Dendritic cell treated with granulocyte-macrophage colony-stimulating factor and Interleukin-4, amounts not matched to agents 40 ng/mL and 50 ng/mL, for 4 days (primary cell): ENCODE results near the gene CD99L2.
A peak's percentile ranks its signal among the peaks of the same experiment; 100 is the strongest.
"Not testable (repeated sequence)": the region's sequence is repeated elsewhere in the genome, so short reads cannot be mapped to it uniquely, and the experiment has no call there.

ENCODE experiments used
- H3K27ac Mint-ChIP-seq: one replicate; pipeline ENCODE4 v1.8.0; 2022; ENCODE audit warnings: mild to moderate bottlenecking, mixed read lengths
- H3K27me3 Mint-ChIP-seq: one replicate; pipeline ENCODE4 v1.8.0; 2022; ENCODE audit warnings: mild to moderate bottlenecking, mixed read lengths
- H3K36me3 Mint-ChIP-seq: one replicate; pipeline ENCODE4 v1.8.0; 2022; ENCODE audit warnings: low read depth, mixed read lengths
- H3K4me1 Mint-ChIP-seq: one replicate; pipeline ENCODE4 v1.8.0; 2022; ENCODE audit warnings: low read depth, mixed read lengths
- H3K4me3 Mint-ChIP-seq: one replicate; pipeline ENCODE4 v1.8.0; 2022; ENCODE audit warnings: mild to moderate bottlenecking, moderate library complexity, mixed read lengths
- H3K9me3 Mint-ChIP-seq: one replicate; pipeline ENCODE4 v1.8.0; 2022; ENCODE audit warnings: mixed read lengths
- intact Hi-C: fragments of 100-400 bp; cut with micrococcal nuclease; formaldehyde crosslinking; loops from one replicate; pipeline ENCODE4 v1.15.0; 2022

Gene CD99L2

GRCh38 chrX:150907474-150907873 lies 9.0 kb upstream of the CD99L2 start:
- no peak overlapping the region for H3K27ac Mint-ChIP-seq
- intact Hi-C loops, result no loop called here
- H3K27me3 Mint-ChIP-seq, result peaks cover 3% of the 10 kb centered on the region

GRCh38 chrX:150906694-150907093 lies 8.2 kb upstream of the CD99L2 start:
- Mint-ChIP-seq H3K27ac (no peak overlapping the region), H3K36me3 (no peaks in the 10 kb centered on the region), H3K27me3 (peaks cover 3% of the 10 kb centered on the region), H3K4me3 (no peak overlapping the region), H3K9me3 (no peaks in the 10 kb centered on the region), H3K4me1 (no peaks in the 10 kb centered on the region)
- intact Hi-C loops, result no loop called here

More at GRCh38 chrX:150907474-150907873, 9.0 kb upstream of the CD99L2 start:
- no peaks in the 10 kb centered on the region for H3K36me3 Mint-ChIP-seq
- H3K4me1 Mint-ChIP-seq, result no peaks in the 10 kb centered on the region
- no peak overlapping the region for H3K4me3 Mint-ChIP-seq
- no peaks in the 10 kb centered on the region for H3K9me3 Mint-ChIP-seq

GRCh38 chrX:150905293-150905692 lies 6.8 kb upstream of the CD99L2 start:
- Mint-ChIP-seq H3K4me1 (peaks cover under 1% of the 10 kb centered on the region), H3K36me3 (no peaks in the 10 kb centered on the region), H3K9me3 (no peaks in the 10 kb centered on the region), H3K27ac (no peak overlapping the region), H3K27me3 (peaks cover 3% of the 10 kb centered on the region), H3K4me3 (no peak overlapping the region)
- intact Hi-C loops, result no loop called here

GRCh38 chrX:150903110-150903508 lies 4.6 kb upstream of the CD99L2 start:
- peaks cover 3% of the 10 kb centered on the region for H3K27me3 Mint-ChIP-seq

GRCh38 chrX:150902434-150903109 lies 4.1 kb upstream of the CD99L2 start:
- intact Hi-C loops, result no loop called here
- peaks cover 3% of the 10 kb centered on the region for H3K27me3 Mint-ChIP-seq
- H3K4me3 Mint-ChIP-seq, result no peak overlapping the region
- no peaks in the 10 kb centered on the region for H3K9me3 Mint-ChIP-seq
- H3K36me3 Mint-ChIP-seq, result no peaks in the 10 kb centered on the region
- H3K4me1 Mint-ChIP-seq, result peaks cover 10% of the 10 kb centered on the region
- H3K27ac Mint-ChIP-seq, result no peak overlapping the region

More at GRCh38 chrX:150903110-150903508, 4.6 kb upstream of the CD99L2 start:
- Mint-ChIP-seq H3K36me3 (no peaks in the 10 kb centered on the region), H3K4me1 (peaks cover 9% of the 10 kb centered on the region), H3K4me3 (no peak overlapping the region), H3K27ac (no peak overlapping the region), H3K9me3 (no peaks in the 10 kb centered on the region)
- intact Hi-C loops, result no loop called here

GRCh38 chrX:150899191-150899757 lies 806 bp upstream of the CD99L2 start:
- intact Hi-C loops, result loop anchor here (2.0 to 10.0 kb wide), 3 partner anchors 84 to 498 kb away; partner anchors contain the start of genes HMGB3 and VMA21
- H3K9me3 Mint-ChIP-seq, result no peaks in the 10 kb centered on the region
- H3K27me3 Mint-ChIP-seq, result peaks cover 3% of the 10 kb centered on the region
- peaks cover 20% of the 10 kb centered on the region for H3K4me1 Mint-ChIP-seq
- peak overlapping the region; percentile 83 for H3K4me3 Mint-ChIP-seq
- H3K36me3 Mint-ChIP-seq, result peaks cover 6% of the 10 kb centered on the region
- H3K27ac Mint-ChIP-seq, result peak overlapping the region; percentile 92

- Mint-ChIP-seq H3K4me3 (peak overlapping the region; percentile 65), H3K27me3 (no peaks in the 10 kb centered on the region), H3K4me1 (peaks cover 20% of the 10 kb centered on the region), H3K9me3 (no peaks in the 10 kb centered on the region), H3K36me3 (peaks cover 6% of the 10 kb centered on the region), H3K27ac (no peak overlapping the region)
- intact Hi-C loops, result loop anchor here (2.0 to 10.0 kb wide), 3 partner anchors 85 to 500 kb away; partner anchors contain the start of genes HMGB3 and VMA21
Measured at GRCh38 chrX:150897421-150898320, 797 bp downstream of the CD99L2 start.

GRCh38 chrX:150896632-150897031 lies 1.8 kb downstream of the CD99L2 start:
- Mint-ChIP-seq H3K27ac (no peak overlapping the region), H3K4me3 (no peak overlapping the region)
- intact Hi-C loops, result loop anchor here (5.0 to 10.0 kb wide), 2 partner anchors 112 to 501 kb away; partner anchors contain the start of gene VMA21

GRCh38 chrX:150893936-150894335 lies 4.5 kb downstream of the CD99L2 start:
- intact Hi-C loops, result loop anchor here (10.0 kb wide), 1 partner anchor 109 kb away; no protein-coding TSS in a partner anchor
- H3K27ac Mint-ChIP-seq, result no peak overlapping the region
- H3K27me3 Mint-ChIP-seq, result no peaks in the 10 kb centered on the region
- no peak overlapping the region for H3K4me3 Mint-ChIP-seq
- H3K9me3 Mint-ChIP-seq, result no peaks in the 10 kb centered on the region
- H3K36me3 Mint-ChIP-seq, result peaks cover 6% of the 10 kb centered on the region
- peaks cover 11% of the 10 kb centered on the region for H3K4me1 Mint-ChIP-seq

More at GRCh38 chrX:150896632-150897031, 1.8 kb downstream of the CD99L2 start:
- Mint-ChIP-seq H3K27me3 (no peaks in the 10 kb centered on the region), H3K9me3 (no peaks in the 10 kb centered on the region), H3K4me1 (peaks cover 20% of the 10 kb centered on the region), H3K36me3 (peaks cover 6% of the 10 kb centered on the region)

- Mint-ChIP-seq H3K4me1 (no peaks in the 10 kb centered on the region), H3K36me3 (no peaks in the 10 kb centered on the region), H3K4me3 (no peak overlapping the region), H3K27ac (no peak overlapping the region), H3K27me3 (no peaks in the 10 kb centered on the region), H3K9me3 (no peaks in the 10 kb centered on the region)
- intact Hi-C loops, result no loop called here
Measured at GRCh38 chrX:150889131-150889530, 9.3 kb downstream of the CD99L2 start.

- H3K4me1 Mint-ChIP-seq, result no peaks in the 10 kb centered on the region
- H3K9me3 Mint-ChIP-seq, result no peaks in the 10 kb centered on the region
- no peaks in the 10 kb centered on the region for H3K27me3 Mint-ChIP-seq
- H3K4me3 Mint-ChIP-seq, result no peak overlapping the region
- no peak overlapping the region for H3K27ac Mint-ChIP-seq
- intact Hi-C loops, result no loop called here
- H3K36me3 Mint-ChIP-seq, result no peaks in the 10 kb centered on the region
Measured at GRCh38 chrX:150887906-150888465, 10.5 kb downstream of the CD99L2 start.

GRCh38 chrX:150887268-150887667 lies 11.2 kb downstream of the CD99L2 start:
- H3K27ac Mint-ChIP-seq, H3K36me3 Mint-ChIP-seq, H3K4me1 Mint-ChIP-seq, H3K4me3 Mint-ChIP-seq, H3K27me3 Mint-ChIP-seq, intact Hi-C loops, H3K9me3 Mint-ChIP-seq: not testable (repeated sequence)

- no peaks in the 10 kb centered on the region for H3K36me3 Mint-ChIP-seq
- H3K27ac Mint-ChIP-seq, result no peak overlapping the region
- no peaks in the 10 kb centered on the region for H3K9me3 Mint-ChIP-seq
- no peaks in the 10 kb centered on the region for H3K27me3 Mint-ChIP-seq
- no peaks in the 10 kb centered on the region for H3K4me1 Mint-ChIP-seq
- intact Hi-C loops, result no loop called here
- no peak overlapping the region for H3K4me3 Mint-ChIP-seq
Measured at GRCh38 chrX:150886381-150886780, 12.1 kb downstream of the CD99L2 start.
